Nephron (organoid): ENCODE results near the gene ADAMTSL1.

Source experiments
- H3K27ac Mint-ChIP-seq, 3 experiments: 2 replicates each; pipeline ENCODE4 v1.8.0; 2020; ENCODE audit warnings: mixed read lengths in 3 of 3, mild to moderate bottlenecking in 2 of 3, moderate library complexity in 1 of 3
- H3K27me3 Mint-ChIP-seq: 2 replicates; pipeline ENCODE4 v1.8.0; 2021; ENCODE audit warnings: low read depth, mild to moderate bottlenecking, moderate library complexity, mixed read lengths
- H3K36me3 Mint-ChIP-seq: 2 replicates; pipeline ENCODE4 v1.8.0; 2020; ENCODE audit warnings: low read depth, mixed read lengths
- H3K4me1 Mint-ChIP-seq: 2 replicates; pipeline ENCODE4 v1.8.0; 2020; ENCODE audit warnings: mixed read lengths
- H3K4me3 Mint-ChIP-seq, 3 experiments: 2 replicates each; pipeline ENCODE4 v1.8.0; 2020; ENCODE audit warnings: mild to moderate bottlenecking in 3 of 3, mixed read lengths in 3 of 3, moderate library complexity in 2 of 3
- H3K9me3 Mint-ChIP-seq: 2 replicates; pipeline ENCODE4 v1.8.0; 2020; ENCODE audit warnings: mixed read lengths
- TF ChIP-seq, protein P1 (sequence below), 3 experiments: fragments of 200-600 bp; sonication (generic); IDR thresholded peaks; one replicate each; pipeline ENCODE4 v1.5.0; 2021; ENCODE audit warnings: antibody characterized with exemption in 3 of 3; ENCODE audit not compliant: unreplicated experiment in 3 of 3

ADAMTSL1 gene

DNA sequence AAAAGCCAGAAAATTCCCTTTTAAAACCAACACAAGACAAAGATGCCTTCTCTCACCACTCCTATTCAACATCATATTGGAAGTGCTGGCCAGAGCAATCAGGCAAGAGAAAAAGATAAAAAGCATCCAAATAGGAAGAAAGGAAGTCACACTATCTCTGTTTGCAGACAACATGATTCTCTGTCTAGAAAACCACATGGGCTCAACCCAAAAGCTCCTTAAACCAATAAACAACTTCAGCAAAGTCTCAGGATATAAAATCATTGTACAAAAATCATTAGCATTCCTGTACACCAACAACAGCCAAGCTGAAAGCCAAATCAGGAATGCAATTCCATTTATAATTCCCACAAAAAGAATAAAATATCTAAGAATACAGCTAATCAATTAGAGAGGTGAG lies 112.0 kb downstream of the ADAMTSL1 start:
- Mint-ChIP-seq H3K9me3 (peaks cover 26% of the 10 kb centered on the region), H3K27ac (no peak overlapping the region), H3K27me3 (no peaks in the 10 kb centered on the region), H3K4me3 (no peak overlapping the region), H3K4me1 (peaks cover 3% of the 10 kb centered on the region), H3K36me3 (peaks cover 57% of the 10 kb centered on the region)
- TF ChIP-seq, protein P1, sequence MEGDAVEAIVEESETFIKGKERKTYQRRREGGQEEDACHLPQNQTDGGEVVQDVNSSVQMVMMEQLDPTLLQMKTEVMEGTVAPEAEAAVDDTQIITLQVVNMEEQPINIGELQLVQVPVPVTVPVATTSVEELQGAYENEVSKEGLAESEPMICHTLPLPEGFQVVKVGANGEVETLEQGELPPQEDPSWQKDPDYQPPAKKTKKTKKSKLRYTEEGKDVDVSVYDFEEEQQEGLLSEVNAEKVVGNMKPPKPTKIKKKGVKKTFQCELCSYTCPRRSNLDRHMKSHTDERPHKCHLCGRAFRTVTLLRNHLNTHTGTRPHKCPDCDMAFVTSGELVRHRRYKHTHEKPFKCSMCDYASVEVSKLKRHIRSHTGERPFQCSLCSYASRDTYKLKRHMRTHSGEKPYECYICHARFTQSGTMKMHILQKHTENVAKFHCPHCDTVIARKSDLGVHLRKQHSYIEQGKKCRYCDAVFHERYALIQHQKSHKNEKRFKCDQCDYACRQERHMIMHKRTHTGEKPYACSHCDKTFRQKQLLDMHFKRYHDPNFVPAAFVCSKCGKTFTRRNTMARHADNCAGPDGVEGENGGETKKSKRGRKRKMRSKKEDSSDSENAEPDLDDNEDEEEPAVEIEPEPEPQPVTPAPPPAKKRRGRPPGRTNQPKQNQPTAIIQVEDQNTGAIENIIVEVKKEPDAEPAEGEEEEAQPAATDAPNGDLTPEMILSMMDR (IDR thresholded peaks at IDR 0.05; ENCODE audit: unreplicated experiment in 3 of 3) = no peak

DNA sequence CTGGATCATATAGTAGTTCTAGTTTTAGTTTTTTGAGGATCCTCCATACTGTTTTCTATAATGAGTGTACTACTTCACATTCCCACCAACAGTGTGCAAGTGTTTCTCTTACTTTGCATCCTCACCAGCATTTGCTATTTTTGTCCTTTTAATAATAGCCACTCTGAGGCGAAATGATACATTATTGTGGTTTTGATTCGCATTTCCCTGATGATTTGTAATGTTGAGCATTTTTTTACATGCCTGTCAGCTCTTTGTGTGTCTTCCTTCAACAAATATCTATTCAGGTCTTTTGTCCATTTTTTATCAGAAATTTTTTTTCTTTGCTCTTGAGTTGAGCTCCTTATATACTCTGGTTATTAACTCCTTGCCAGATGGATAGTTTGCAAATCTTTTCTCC lies 114.0 kb downstream of the ADAMTSL1 start:
- H3K9me3 Mint-ChIP-seq = peaks cover 40% of the 10 kb centered on the region
- TF ChIP-seq, protein P1 (IDR thresholded peaks at IDR 0.05; ENCODE audit: unreplicated experiment in 3 of 3) = no peak
- no peak overlapping the region for H3K27ac Mint-ChIP-seq
- no peak overlapping the region for H3K4me3 Mint-ChIP-seq
- H3K36me3 Mint-ChIP-seq = peaks cover 66% of the 10 kb centered on the region
- no peaks in the 10 kb centered on the region for H3K27me3 Mint-ChIP-seq
- no peaks in the 10 kb centered on the region for H3K4me1 Mint-ChIP-seq

DNA sequence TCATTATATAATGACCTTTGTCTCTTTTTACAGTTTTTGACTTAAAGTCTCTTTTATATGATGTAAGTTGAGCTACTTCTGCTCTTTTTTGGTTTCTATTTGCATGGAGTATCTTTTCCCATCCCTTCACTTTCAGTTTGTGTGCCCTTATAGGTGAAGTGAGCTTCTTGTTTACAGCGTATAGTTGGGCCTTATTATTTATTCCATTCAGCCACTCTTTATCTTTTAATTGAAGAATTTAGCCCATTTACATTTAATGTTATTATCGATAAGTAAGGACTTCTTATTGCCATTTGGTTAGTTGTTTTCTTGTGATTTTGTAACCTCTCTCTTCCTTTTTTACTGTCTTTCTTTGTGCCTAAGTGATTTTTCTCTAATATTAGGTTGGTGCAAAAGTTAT lies 117.3 kb downstream of the ADAMTSL1 start:
- peaks cover 50% of the 10 kb centered on the region for H3K9me3 Mint-ChIP-seq
- H3K4me1 Mint-ChIP-seq = no peaks in the 10 kb centered on the region
- no peak overlapping the region for H3K27ac Mint-ChIP-seq
- no peaks in the 10 kb centered on the region for H3K27me3 Mint-ChIP-seq
- no peak overlapping the region for H3K4me3 Mint-ChIP-seq
- TF ChIP-seq, protein P1 (IDR thresholded peaks at IDR 0.05; ENCODE audit: unreplicated experiment in 3 of 3) = no peak
- H3K36me3 Mint-ChIP-seq = peaks cover 58% of the 10 kb centered on the region

DNA sequence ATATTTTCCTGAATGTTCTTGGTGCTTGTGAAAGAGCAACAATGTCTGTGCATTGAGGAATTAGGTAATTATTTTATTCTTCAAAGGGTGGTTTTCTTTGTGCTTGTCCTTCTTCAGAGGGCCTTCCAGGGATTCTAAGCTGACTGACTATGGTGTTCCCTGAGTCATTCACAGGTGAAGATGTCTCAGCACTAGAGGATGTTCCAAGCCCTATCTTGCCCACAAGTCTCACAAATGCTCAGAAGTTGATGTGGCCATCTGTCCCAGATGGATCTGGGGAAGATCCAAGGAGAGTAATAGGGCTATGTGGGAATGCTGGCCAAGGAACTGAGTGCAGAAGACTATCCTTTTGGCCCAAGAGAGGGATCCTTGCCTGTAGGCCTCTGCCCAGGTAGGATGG lies 120.9 kb downstream of the ADAMTSL1 start:
- TF ChIP-seq, protein P1 (IDR thresholded peaks at IDR 0.05; ENCODE audit: unreplicated experiment in 3 of 3) = no peak
- Mint-ChIP-seq H3K27ac (no peak overlapping the region), H3K4me1 (peaks cover 12% of the 10 kb centered on the region), H3K9me3 (peaks cover 43% of the 10 kb centered on the region), H3K27me3 (no peaks in the 10 kb centered on the region), H3K4me3 (no peak overlapping the region), H3K36me3 (peaks cover 48% of the 10 kb centered on the region)

DNA sequence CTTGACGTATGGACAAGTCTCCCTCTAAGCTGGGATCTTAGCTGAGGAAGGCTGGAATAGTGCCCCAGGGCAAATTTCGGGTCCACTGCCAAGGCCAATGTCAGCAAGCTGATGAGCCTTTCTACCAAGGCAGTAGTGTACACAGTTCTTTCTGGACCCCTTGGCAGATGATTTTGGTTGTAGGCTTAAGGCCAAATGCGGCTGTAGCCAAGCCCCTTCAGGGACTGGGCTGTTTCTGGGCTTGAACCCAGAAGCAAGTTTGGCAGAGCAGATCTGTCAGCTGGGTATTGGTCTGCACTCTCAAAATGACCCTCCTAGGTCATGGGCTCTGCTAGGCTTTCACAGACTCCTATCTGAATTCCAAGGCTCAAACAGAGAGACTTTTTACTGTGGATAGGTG lies 121.6 kb downstream of the ADAMTSL1 start:
- H3K36me3 Mint-ChIP-seq = peaks cover 43% of the 10 kb centered on the region
- H3K9me3 Mint-ChIP-seq = peaks cover 37% of the 10 kb centered on the region
- no peak overlapping the region for H3K4me3 Mint-ChIP-seq
- H3K27me3 Mint-ChIP-seq = no peaks in the 10 kb centered on the region
- H3K27ac Mint-ChIP-seq = no peak overlapping the region
- H3K4me1 Mint-ChIP-seq = peaks cover 19% of the 10 kb centered on the region
- TF ChIP-seq, protein P1 (IDR thresholded peaks at IDR 0.05; ENCODE audit: unreplicated experiment in 3 of 3) = no peak

DNA sequence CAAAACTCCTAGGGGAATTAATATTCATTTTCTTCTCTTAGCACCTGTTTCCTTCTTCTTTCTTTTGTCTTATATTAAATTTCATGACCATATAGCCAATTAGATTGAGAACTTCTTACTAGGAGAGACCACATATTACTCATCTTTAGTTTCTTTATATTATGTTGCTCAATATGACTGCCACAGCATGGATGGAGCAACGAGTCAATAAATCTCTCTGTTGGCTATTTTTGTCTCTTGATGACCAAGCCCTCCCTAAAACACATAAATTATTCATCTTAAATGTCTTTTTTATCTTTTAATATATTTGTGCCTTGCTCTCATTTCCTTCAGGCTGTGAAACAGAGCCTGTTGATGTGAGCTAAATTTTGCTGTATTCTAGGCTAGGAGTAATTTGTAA lies 123.0 kb downstream of the ADAMTSL1 start:
- Mint-ChIP-seq H3K4me3 (no peak overlapping the region), H3K27ac (peak overlapping the region in 2 of 3 experiments; percentile 70 to 74), H3K4me1 (peaks cover 25% of the 10 kb centered on the region), H3K27me3 (no peaks in the 10 kb centered on the region), H3K36me3 (peaks cover 29% of the 10 kb centered on the region), H3K9me3 (peaks cover 23% of the 10 kb centered on the region)
- TF ChIP-seq, protein P1 (IDR thresholded peaks at IDR 0.05; ENCODE audit: unreplicated experiment in 3 of 3) = no peak
